GM12872 (cell line): ENCODE data around the gene CALB2.

ENCODE experiments used
- TF ChIP-seq, protein P1 (sequence below): IDR thresholded peaks from 3 replicates; pipeline ENCODE4 v1.5.1; 2011; ENCODE audit warnings: low read depth, mild to moderate bottlenecking, low read length, moderate library complexity; ENCODE audit not compliant: insufficient read depth

The CALB2 gene

DNA sequence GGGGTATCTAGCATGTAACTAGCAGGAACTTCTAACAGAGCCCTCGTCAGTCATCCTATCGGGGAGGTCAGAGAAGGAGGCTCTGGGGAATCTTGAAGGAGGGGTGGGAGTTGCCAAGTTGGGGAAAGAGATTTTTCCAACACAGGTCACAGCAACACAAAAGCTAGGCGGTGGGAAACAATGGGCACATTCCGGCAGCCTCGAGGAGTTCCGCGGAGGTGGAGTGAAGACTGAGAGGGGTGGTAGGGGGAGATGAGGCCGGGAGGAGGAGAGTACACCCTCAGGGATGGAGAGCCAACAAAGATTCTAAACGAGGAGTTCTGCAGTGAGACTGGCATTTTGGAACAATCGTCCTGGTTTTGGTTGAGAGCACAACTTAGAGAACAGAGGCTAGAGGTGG, 13.5 kb upstream of the CALB2 start:
- TF ChIP-seq, protein P1, sequence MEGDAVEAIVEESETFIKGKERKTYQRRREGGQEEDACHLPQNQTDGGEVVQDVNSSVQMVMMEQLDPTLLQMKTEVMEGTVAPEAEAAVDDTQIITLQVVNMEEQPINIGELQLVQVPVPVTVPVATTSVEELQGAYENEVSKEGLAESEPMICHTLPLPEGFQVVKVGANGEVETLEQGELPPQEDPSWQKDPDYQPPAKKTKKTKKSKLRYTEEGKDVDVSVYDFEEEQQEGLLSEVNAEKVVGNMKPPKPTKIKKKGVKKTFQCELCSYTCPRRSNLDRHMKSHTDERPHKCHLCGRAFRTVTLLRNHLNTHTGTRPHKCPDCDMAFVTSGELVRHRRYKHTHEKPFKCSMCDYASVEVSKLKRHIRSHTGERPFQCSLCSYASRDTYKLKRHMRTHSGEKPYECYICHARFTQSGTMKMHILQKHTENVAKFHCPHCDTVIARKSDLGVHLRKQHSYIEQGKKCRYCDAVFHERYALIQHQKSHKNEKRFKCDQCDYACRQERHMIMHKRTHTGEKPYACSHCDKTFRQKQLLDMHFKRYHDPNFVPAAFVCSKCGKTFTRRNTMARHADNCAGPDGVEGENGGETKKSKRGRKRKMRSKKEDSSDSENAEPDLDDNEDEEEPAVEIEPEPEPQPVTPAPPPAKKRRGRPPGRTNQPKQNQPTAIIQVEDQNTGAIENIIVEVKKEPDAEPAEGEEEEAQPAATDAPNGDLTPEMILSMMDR = no peak

DNA sequence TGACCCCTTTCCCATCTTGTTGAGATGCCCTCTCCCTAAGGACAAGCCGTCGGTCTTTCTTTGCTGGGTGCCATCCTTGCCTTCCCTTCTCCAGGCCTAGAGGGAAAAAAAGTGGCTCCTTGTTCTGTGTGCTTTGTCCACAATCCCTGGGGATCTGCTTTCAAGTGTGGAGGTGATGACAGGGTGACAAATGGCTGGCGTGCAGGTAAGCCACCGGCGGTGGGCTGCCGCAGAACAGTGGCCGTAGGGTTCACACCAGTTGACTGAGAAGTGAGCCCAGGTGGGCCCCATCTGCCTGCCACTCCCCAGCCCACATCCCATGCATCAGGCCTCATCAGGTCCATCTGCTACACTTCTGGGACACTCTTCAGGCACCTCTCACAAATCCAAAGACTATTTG, 11.4 kb upstream of the CALB2 start:
- TF ChIP-seq, protein P1 = no peak

DNA sequence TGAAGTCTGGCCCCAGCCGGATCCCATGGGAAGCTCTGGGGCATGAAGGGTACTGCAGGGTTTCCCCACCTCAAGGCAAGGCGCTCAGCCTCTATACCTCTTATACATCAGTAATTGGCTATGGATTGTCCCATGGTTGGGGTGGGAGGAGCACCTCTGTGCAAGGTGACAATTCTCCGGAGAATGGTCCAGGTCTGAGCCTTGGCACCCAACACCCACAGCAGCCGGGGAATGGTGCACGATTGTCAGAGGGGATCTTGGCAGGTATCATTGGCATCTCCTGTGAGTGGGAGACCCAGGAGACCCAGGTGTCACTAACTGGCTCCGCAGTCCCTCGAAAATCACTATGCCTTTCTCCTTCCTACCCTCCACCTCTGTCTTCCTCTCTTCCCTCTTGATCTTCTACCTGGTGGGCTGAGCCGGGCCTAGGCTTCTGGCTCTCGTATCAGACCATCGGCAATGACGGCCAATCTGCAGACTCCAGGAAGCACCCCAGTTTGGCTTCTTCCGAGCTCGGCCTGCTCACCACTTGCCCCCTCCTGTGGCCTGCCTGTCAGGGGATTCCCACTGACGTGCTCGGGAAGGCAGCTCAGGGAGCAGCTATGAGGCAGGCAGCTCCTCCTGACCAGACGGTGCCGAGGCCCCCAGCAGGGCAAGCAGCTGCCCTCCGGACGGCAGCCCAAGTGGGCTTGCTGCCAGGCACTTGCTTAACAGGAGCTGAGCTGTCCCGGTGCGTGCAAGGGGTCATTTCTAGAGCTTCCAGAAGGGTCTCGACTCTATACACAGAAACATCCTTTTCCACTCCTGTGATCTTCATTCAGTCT, 10.0 kb upstream of the CALB2 start:
- TF ChIP-seq, protein P1 = no peak

DNA sequence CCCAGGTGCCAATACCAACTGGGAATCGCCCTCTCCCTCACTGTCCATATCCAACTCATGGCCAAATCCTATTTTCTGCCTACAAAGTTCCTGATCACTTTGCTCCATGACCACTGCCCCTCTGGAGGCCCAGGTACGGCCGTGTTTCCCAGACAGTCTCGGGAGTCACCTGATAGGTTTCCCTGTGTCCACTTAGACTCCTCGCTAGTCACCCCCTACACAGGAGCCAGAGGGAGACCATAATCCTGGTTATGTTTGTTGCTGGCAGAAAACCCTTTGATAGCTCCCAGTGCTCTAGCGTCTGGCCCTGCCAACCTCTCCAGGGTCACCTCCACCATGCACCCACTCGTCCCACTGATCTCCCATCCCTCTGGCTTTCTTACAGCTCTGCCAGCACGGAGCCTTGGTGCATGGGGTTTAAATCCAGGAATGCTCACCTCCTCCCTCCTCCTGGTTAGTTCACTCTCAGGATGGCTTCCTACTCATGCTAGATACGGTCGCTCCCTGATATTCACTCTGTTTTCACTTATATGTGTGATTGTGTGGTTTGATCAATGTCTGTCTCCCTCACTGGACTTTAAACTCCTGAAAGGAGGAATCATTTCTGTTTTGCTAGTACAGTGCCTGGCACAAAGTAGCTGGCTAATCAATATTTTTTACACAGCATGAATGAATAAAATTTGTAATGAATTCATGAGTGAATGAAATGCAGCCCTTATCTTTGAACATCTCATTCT, 7.5 kb upstream of the CALB2 start:
- TF ChIP-seq, protein P1 = no peak

DNA sequence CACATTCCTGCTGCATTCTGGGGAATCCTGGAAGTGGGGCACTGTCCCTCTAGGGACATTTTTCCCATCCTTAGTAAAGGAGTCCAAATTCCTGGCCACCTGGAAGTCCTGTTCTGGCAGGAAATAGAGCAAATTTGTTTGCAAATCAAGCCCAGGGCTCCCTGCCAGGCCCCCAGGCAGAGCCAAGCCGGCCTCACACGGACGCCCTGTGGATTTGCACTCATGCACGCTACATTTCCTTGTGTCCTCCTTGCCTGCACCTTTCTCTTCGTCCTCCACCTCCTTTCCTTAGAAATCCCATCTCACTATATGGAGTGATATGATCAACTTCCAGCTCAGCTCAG, 7.0 kb upstream of the CALB2 start:
- TF ChIP-seq, protein P1 = no peak

DNA sequence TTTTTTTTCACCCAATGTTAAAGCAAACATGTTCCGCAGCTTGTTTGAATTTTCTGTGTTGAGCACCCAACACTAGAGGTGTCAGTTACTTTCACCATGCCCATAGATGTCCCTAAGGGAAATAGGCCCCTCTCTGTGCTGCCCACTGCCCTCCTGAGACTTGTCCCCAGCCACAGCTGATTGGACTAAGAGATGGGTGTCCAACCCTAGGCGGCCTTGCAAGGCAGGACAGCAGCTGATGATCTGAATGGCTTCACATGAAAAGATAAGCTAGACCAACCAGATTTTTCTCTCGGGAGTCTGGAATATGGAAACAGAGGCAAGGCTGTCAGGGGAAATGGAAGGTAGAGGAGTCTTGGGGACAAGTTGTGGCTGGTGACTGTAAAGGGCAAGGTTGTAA, 6.1 kb upstream of the CALB2 start:
- TF ChIP-seq, protein P1 = no peak

DNA sequence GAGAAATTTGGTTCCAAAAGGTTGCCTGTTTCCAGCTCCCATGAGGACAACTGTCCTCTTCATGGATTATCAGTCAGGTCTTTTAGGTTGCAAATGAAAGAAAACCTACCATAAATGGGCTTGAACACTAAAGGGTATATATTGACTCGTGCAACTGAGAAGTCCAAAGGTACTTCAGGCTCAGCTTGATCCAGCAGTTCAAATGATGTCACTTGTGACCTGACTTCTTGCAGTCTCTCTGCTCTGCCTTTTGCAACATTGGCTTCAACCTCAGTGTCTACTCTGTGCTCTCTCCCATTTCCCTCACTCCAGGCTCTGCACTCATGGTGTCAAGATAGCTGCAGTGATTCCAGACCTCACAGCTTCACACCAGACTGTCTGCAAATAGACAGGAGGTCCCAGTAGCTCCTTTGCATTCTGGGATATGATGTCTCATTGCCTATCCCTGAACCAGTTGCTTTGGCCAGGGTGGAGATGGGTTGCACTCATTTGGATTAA, 5.5 kb upstream of the CALB2 start:
- TF ChIP-seq, protein P1 = no peak
